GM19438 (cell line): ENCODE measurements around the gene FADS1.
A peak's percentile ranks its signal among the peaks of the same experiment; 100 is the strongest.

Source experiments
- ATAC-seq: cut with Tn5 transposase; IDR thresholded peaks from one replicate; pipeline ENCODE4 v1.9.1; 2021; ENCODE audit warnings: low read depth; ENCODE audit not compliant: unreplicated experiment

The FADS1 gene

GRCh38 chr11:61797263-61797944 lies 19.4 kb downstream of the FADS1 start:
- no peak for ATAC-seq

DNA sequence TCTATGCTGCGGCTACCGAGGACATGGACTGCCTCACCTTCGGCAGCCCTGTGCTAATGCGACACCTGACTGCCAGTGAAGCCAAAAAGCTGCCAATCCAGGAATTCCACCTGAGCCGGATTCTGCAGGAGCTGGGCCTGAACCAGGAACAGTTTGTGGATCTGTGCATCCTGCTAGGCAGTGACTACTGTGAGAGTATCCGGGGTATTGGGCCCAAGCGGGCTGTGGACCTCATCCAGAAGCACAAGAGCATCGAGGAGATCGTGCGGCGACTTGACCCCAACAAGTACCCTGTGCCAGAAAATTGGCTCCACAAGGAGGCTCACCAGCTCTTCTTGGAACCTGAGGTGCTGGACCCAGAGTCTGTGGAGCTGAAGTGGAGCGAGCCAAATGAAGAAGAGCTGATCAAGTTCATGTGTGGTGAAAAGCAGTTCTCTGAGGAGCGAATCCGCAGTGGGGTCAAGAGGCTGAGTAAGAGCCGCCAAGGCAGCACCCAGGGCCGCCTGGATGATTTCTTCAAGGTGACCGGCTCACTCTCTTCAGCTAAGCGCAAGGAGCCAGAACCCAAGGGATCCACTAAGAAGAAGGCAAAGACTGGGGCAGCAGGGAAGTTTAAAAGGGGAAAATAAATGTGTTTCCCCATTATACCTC lies 20.8 kb downstream of the FADS1 start:
- ATAC-seq = no peak

DNA sequence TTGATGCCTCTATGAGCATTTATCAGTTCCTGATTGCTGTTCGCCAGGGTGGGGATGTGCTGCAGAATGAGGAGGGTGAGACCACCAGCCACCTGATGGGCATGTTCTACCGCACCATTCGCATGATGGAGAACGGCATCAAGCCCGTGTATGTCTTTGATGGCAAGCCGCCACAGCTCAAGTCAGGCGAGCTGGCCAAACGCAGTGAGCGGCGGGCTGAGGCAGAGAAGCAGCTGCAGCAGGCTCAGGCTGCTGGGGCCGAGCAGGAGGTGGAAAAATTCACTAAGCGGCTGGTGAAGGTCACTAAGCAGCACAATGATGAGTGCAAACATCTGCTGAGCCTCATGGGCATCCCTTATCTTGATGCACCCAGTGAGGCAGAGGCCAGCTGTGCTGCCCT lies 21.3 kb downstream of the FADS1 start:
- no peak for ATAC-seq

- no peak for ATAC-seq
These were observed 22.2 kb downstream of the FADS1 start for GRCh38 chr11:61794579-61794978.

GRCh38 chr11:61793829-61794204 lies 23.0 kb downstream of the FADS1 start:
- ATAC-seq = no peak

GRCh38 chr11:61793083-61793828 lies 23.5 kb downstream of the FADS1 start:
- ATAC-seq = peak; percentile 22

DNA sequence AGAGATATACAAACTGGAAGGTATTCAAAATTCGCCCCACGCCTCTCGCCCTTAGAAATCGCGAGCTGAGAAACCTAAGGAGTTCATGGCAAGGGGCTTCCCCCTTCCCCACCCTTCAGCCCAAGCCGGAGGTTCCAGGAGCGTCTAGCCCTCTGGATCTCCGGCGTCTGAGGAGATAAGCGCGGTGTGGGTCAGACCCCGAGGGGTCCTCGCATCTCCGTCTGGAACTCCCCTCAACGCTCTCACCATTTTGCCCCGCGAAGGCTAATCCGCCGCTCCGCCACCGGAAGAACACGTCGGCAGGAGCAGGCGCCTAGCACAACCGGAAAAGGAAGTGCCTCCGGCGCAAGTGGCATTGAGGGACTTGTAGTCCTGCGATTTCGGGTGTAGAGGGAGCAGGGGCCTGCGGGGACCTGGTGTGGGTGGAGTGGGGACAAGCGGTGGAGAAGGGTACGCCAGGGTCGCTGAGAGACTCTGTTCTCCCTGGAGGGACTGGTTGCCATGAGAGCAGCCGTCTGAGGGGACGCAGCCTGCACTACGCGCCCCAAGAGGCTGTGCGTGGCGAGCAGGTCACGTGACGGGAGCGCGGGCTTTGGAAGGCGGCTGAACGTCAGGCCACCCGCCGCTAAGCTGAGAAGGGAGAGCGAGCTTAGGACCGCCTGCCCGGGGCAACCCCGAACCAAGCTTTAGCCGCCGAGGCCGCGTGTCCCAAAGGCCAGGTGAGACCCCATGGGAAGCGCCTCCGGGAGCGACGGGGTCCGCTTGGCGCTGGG lies 24.3 kb downstream of the FADS1 start, which contains the start of the genes FEN1 and TMEM258:
Gene FEN1, plus strand, starts transcription at position 602 of the 773 bp plus-strand sequence. CDS start 2,451 bp downstream, outside the sequence.
Gene TMEM258, minus strand, starts transcription at position 290 of the 773 bp plus-strand sequence. Its CDS starts 41 bp downstream, at position 249.
- ATAC-seq = peak; percentile 82

GRCh38 chr11:61791737-61792309 lies 25.0 kb downstream of the FADS1 start:
- no peak for ATAC-seq

- ATAC-seq = no peak
These were observed 28.8 kb downstream of the FADS1 start for GRCh38 chr11:61787928-61788491.

- no peak for ATAC-seq
These were observed 30.9 kb downstream of the FADS1 start for GRCh38 chr11:61785837-61786402.

DNA sequence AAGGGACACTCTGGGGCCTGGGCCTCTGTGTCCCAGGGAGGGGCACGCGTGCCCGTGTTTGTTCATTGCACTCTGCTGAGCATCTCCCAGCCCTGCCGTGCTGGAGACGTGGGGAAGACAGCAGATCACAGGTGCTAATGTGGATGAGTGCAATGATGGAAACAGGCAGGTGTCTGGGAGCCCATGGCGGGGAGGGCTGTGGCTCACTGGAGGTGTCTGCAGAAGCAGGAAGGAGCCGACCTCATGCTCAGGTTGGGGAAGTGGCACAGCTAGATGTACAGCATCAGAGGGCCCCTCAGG lies 32.3 kb downstream of the FADS1 start:
- ATAC-seq = no peak

DNA sequence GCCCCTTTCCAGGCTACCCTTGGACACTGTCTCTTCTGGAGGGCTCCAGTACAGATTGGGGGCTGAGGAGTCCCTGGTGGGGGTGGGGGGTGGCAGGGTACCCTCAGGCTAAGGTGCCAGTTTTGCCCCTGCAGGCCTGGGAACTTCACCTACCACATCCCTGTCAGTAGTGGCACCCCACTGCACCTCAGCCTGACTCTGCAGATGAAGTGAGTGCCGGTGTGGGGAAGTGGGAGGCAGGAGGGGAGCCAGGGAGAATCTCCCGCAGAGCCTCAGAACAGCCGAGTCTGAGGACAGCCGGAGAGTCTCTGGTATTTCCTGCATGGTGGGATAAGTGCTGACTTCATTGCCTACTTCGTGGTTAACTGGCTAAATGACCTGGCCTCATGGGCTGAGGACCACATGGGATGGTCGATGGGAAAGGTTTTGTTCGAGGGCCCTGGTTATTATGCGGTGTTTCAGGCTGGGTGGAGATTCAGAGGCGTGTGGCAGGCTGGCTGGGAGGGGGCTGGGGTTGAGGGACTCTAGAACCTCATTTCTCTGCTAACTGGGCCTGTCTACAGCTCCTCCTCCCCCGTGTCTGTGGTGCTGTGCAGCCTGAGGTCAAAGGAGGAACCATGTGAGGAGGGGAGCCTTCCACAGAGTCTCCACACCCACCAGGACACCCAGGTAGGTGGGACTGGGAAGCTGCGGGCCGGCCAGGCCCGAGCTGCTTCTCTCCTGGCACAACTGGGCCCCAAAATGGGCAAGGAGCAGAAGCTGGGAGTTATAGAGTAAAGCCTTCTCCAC lies 32.9 kb downstream of the FADS1 start:
- no peak for ATAC-seq

- no peak for ATAC-seq
These were observed 34.0 kb downstream of the FADS1 start for GRCh38 chr11:61782841-61783240.

DNA sequence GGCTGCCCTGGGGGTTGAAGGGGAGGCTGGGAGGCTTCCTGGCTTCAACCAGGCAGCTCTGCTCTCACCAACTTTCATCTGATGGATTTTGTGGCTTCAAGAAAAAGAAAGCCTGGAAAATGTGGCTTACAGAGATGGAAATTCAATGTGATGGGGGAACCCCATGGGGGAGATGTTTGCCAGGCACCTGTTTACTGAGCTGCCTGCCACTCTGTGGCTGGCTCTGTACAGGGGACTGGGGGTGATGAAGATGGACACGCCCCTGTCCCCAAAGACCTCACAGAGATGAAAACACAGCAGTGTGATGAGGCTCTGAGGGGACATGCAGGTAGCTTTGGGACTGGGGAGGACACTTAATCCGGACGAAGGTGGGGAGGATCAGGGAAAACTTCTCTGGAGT lies 34.5 kb downstream of the FADS1 start:
- no peak for ATAC-seq

GRCh38 chr11:61781585-61781984 lies 35.2 kb downstream of the FADS1 start:
- ATAC-seq = no peak

- ATAC-seq = no peak
These were observed 36.1 kb downstream of the FADS1 start for GRCh38 chr11:61780581-61781162.

DNA sequence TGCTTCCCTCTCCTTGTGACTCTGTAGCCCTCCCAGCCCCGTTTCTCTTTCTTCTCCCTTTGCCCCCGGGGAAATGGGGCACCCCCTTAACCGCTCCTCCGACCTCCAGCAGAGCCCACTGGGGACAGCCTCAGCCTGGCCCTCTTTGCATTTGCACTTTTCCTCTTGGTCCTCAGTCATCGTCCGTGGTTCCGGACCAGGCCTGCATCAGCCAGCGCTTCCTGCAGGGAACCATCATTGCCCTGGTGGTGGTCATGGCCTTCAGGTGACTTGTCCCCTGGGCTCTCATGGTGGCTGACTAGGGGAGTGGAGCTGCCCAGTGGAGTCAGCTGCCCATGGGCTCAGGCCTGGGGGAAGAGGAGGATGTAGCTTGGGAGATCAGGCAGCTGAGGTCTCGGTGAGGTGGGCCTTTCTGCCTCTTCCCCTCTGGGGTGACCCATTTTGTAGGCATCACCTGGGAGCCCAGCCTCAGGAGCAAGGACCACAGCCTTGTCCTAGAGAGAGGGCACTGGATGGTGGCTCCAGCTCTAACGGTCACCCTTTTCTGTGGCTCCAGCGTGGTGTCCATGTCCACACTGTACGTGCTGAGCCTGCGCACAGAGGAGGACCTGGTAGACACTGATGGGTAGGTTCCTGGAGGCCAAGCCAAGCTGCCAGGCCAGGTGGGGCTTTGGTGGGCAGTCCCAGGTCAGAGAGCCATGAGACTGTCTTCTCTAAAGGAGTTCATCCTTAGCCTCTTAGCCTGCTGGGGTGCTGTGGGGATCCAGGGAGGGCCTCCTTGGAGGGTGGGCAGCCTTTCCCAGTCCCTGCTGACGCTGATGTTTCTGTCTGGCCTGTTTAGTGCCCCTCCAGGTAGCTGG lies 36.9 kb downstream of the FADS1 start:
- no peak for ATAC-seq
